ENCODE measurements around the gene GPR160. TPM values are rescaled to one million over a fixed set of nuclear protein-coding genes. Genes with fewer than 3 reads are reported as not detected.

The GPR160 gene
- total RNA-seq, 4 donors from 2014 or later: 93.5 to 195 (median 139) TPM

GRCh38 chr3:170059447-170059846 lies 21.7 kb downstream of the GPR160 start:
- H3K4me3 ChIP-seq: no peak overlapping the region
- DNase-seq: no peak
- WGBS, 2 donors (ENCODE audit: low coverage in 1 of 2): 83 to 100% methylated on average over 1 of the region's 1 CpG
- no peaks in the 10 kb centered on the region for H3K9me3 ChIP-seq
- no peak overlapping the region for H3K27ac ChIP-seq
- in situ Hi-C loops (cut with MboI; ENCODE audit: low pct_ligation_motif_present in 1 of 4, low pct_unique_long_range_greater_than_20kb in 1 of 4, low sequenced_read_pairs in 3 of 4): no loop called here
- intact Hi-C loops (cut with DNase I; ENCODE audit: low total_unique reads): no loop called here
- TF ChIP-seq POLR2A (IDR thresholded peaks at IDR 0.05) (no peak), POLR2AphosphoS5 (IDR thresholded peaks at IDR 0.05) (no peak), EP300 (IDR thresholded peaks at IDR 0.05; ENCODE audit: low read depth) (no peak), CTCF (IDR thresholded peaks at IDR 0.05) (no peak)
- no peaks in the 10 kb centered on the region for H3K4me1 ChIP-seq
- H3K27me3 ChIP-seq: no peaks in the 10 kb centered on the region
- no peaks in the 10 kb centered on the region for H3K36me3 ChIP-seq

- no peaks in the 10 kb centered on the region for H3K9me3 ChIP-seq
- no peak for DNase-seq
- TF ChIP-seq EP300 (IDR thresholded peaks at IDR 0.05; ENCODE audit: low read depth): no peak
- TF ChIP-seq POLR2AphosphoS5 (IDR thresholded peaks at IDR 0.05): no peak
- TF ChIP-seq POLR2A (IDR thresholded peaks at IDR 0.05): no peak
- TF ChIP-seq CTCF (IDR thresholded peaks at IDR 0.05): no peak
- in situ Hi-C loops (cut with MboI; ENCODE audit: low pct_ligation_motif_present in 1 of 4, low pct_unique_long_range_greater_than_20kb in 1 of 4, low sequenced_read_pairs in 3 of 4): no loop called here
- no peaks in the 10 kb centered on the region for H3K36me3 ChIP-seq
- WGBS, 2 donors (ENCODE audit: low coverage in 1 of 2): 95 to 100% methylated on average over 1 to 20 of the region's 20 CpGs
- H3K27ac ChIP-seq: no peak overlapping the region
- H3K27me3 ChIP-seq: no peaks in the 10 kb centered on the region
- H3K4me3 ChIP-seq: no peak overlapping the region
- H3K4me1 ChIP-seq: no peaks in the 10 kb centered on the region
- intact Hi-C loops (cut with DNase I; ENCODE audit: low total_unique reads): no loop called here
Observed at GRCh38 chr3:170062068-170062467, 24.3 kb downstream of the GPR160 start.

- in situ Hi-C loops (cut with MboI; ENCODE audit: low pct_ligation_motif_present in 1 of 4, low pct_unique_long_range_greater_than_20kb in 1 of 4, low sequenced_read_pairs in 3 of 4): no loop called here
- no peak for DNase-seq
- no peaks in the 10 kb centered on the region for H3K4me1 ChIP-seq
- TF ChIP-seq POLR2AphosphoS5 (IDR thresholded peaks at IDR 0.05): no peak
- no peak for TF ChIP-seq EP300 (IDR thresholded peaks at IDR 0.05; ENCODE audit: low read depth)
- no peak for TF ChIP-seq CTCF (IDR thresholded peaks at IDR 0.05)
- TF ChIP-seq POLR2A (IDR thresholded peaks at IDR 0.05): no peak
- intact Hi-C loops (cut with DNase I; ENCODE audit: low total_unique reads): no loop called here
- WGBS, 2 donors (ENCODE audit: low coverage in 1 of 2): 95 to 96% methylated on average over 9 to 16 of the region's 16 CpGs
- no peak overlapping the region for H3K27ac ChIP-seq
- H3K36me3 ChIP-seq: no peaks in the 10 kb centered on the region
- no peaks in the 10 kb centered on the region for H3K9me3 ChIP-seq
- H3K27me3 ChIP-seq: no peaks in the 10 kb centered on the region
- H3K4me3 ChIP-seq: no peak overlapping the region
Observed at GRCh38 chr3:170062769-170063168, 25.0 kb downstream of the GPR160 start.

- intact Hi-C loops (cut with DNase I; ENCODE audit: low total_unique reads) (no loop called here), in situ Hi-C loops (cut with MboI; ENCODE audit: low pct_ligation_motif_present in 1 of 4, low pct_unique_long_range_greater_than_20kb in 1 of 4, low sequenced_read_pairs in 3 of 4) (no loop called here)
- DNase-seq: no peak
- no peaks in the 10 kb centered on the region for H3K27me3 ChIP-seq
- no peaks in the 10 kb centered on the region for H3K9me3 ChIP-seq
- no peak overlapping the region for H3K27ac ChIP-seq
- WGBS, 2 donors (ENCODE audit: low coverage in 1 of 2): 88 to 92% methylated on average over 12 to 15 of the region's 15 CpGs
- no peak for TF ChIP-seq POLR2A (IDR thresholded peaks at IDR 0.05)
- no peak for TF ChIP-seq CTCF (IDR thresholded peaks at IDR 0.05)
- TF ChIP-seq EP300 (IDR thresholded peaks at IDR 0.05; ENCODE audit: low read depth): no peak
- no peak for TF ChIP-seq POLR2AphosphoS5 (IDR thresholded peaks at IDR 0.05)
- H3K4me3 ChIP-seq: no peak overlapping the region
- H3K4me1 ChIP-seq: no peaks in the 10 kb centered on the region
- H3K36me3 ChIP-seq: no peaks in the 10 kb centered on the region
Observed at GRCh38 chr3:170063691-170064090, 25.9 kb downstream of the GPR160 start.

All from transverse colon (tissue), 4 donors.